PFSK-1 (cell line): Measurements from ENCODE around the gene TRAPPC2.

Experiments
- POLR2AphosphoS5 ChIP-seq: IDR thresholded peaks from 2 replicates; pipeline ENCODE4 v1.6.1; 2012; ENCODE audit warnings: low read depth, mild to moderate bottlenecking, control low read depth, low read length, moderate library complexity
- REST ChIP-seq, 2 experiments: IDR thresholded peaks; 2 replicates each; pipeline versions ENCODE4 v1.6.1 to v1.8.0; 2011 to 2012; ENCODE audit warnings: low read depth in 2 of 2, low read length in 2 of 2, control low read depth in 1 of 2, inconsistent platforms in 1 of 2, mild to moderate bottlenecking in 1 of 2, moderate library complexity in 1 of 2; ENCODE audit not compliant: insufficient read depth in 1 of 2

DNA sequence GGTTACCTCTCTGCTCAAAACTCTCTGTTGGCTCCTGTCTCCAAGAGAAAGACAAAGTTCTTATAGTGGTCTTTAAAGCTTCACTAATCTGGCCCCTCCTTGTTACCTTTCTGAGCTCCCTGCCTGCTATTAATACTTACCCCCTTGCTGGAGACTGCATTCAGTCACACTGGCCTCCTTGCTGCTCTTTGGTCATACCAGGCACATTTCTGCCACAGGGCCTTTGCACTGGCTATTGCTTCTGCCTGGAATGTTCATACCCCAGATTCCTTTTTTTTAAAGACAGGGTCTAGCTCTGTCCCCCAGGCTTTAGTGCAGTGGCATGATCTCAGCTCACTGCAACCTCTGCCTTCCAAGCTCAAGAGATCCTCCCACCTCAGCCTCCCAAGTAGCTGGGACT, 61.4 kb downstream of the TRAPPC2 start:
- TF ChIP-seq REST (IDR thresholded peaks at IDR 0.05; ENCODE audit: insufficient read depth in 1 of 2, low read depth in 2 of 2, low read length in 2 of 2) (no peak), POLR2AphosphoS5 (no peak)
